Endometrial microvascular endothelial cells (primary cell): ENCODE results near the gene IVL. TPM values are rescaled to one million over a fixed set of nuclear protein-coding genes. Genes with fewer than 3 reads are reported as not detected.

Experiments used
- in situ Hi-C: cut with HindIII; loops from 2 replicates; pipeline ENCODE4 v1.10.0; 2017; ENCODE audit warnings: low sequenced_read_pairs, low pct_unique_long_range_greater_than_20kb; ENCODE audit errors: inconsistent ontology term
- total RNA-seq: library from RNA; depleted of rRNA; stranded (reverse); fragments of >200 nt; gene quantifications from one replicate; pipeline ENCODE4 v1.2.3, GENCODE V29; 2015; ENCODE audit errors: inconsistent ontology term

IVL gene
- total RNA-seq, 1 donor from 2014 or later: not detected

GRCh38 chr1:152884966-152885624, 23.3 kb upstream of the IVL start:
- in situ Hi-C loops: no loop called here

GRCh38 chr1:152886085-152886484, 22.3 kb upstream of the IVL start:
- in situ Hi-C loops: no loop called here

DNA sequence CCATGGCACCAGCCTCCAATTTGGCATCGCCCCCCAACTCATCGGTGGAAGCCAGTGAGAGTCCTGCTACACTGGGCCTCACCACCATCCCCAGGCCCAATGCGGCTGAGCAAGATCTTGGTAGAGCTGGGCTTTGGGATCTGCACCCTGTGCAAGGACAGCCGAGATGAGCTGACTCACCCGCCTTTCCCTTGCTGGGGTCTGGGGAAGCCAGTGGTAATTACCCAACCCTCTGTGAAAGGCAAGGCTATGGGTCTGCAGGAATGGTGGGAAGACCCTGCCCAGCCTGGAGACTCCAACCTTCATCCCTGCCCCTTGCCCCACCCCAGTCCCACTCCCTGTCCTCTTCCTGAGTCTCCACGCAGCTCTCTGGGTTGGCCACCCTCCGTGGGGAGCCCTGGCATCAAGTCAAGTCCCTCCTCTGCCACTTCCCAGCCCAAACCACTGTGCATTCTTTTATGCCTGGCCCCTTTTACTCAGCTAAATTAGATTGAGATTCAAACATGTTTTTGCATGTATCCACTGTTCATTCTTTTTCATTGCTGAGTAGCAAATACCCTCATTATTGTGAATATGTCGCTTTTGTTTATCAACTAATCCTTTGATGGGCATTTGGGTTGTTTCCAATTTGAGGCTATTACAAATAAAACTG, 21.5 kb upstream of the IVL start:
- in situ Hi-C loops: no loop called here

DNA sequence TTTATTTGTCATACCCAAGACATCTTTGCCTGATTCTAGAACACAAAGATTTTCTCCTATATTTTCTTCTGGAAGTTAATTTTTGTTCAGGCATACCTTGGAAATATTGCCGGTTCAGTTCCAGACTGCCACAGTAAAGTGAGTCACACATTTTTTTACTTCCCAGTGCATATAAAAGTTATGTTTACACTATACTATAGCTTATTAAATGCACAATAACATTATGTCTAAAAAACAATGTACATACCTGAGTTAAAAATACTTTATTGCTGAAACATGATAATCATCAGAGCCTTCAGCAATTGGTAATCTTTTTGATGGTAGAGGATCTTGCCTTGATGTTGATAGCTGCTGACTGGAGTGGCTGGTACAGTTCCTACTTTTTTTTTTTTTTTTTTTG, 20.2 kb upstream of the IVL start:
- in situ Hi-C loops: no loop called here

GRCh38 chr1:152899027-152899426, 9.3 kb upstream of the IVL start:
- in situ Hi-C loops: no loop called here

GRCh38 chr1:152899883-152900282, 8.5 kb upstream of the IVL start:
- in situ Hi-C loops: no loop called here

GRCh38 chr1:152901631-152902030, 6.7 kb upstream of the IVL start:
- in situ Hi-C loops: no loop called here

GRCh38 chr1:152902636-152903035, 5.7 kb upstream of the IVL start:
- in situ Hi-C loops: no loop called here

- in situ Hi-C loops: no loop called here
Measured at GRCh38 chr1:152904688-152905440, 3.5 kb upstream of the IVL start.

DNA sequence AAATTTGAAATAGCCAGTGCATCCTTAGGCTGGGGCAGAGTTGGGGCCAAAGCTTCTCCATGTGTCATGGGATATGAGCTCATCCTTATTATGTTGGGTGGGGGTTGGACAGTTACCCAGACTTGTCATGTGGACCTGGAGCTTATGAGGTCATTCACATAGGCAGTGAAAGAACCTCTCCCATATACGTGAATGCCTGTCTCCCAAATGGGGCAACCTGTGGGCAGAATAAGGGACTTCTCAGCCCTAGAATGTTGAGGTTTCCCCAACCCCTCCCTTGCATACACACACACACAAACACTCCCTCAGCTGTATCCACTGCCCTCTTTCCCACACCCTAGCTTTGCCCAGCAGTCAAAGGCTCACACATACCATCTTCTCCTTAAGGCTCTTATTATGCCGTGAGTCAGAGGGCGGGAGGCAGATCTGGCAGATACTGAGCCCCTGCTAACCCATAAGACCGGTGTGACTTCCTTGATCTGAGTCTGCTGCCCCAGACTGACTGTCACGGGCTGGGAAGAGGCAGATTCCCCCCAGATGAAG, 2.3 kb upstream of the IVL start:
- in situ Hi-C loops: no loop called here

GRCh38 chr1:152909206-152909605, 860 bp downstream of the IVL start:
- in situ Hi-C loops: no loop called here

GRCh38 chr1:152912471-152912870, 4.1 kb downstream of the IVL start:
- in situ Hi-C loops: no loop called here

- in situ Hi-C loops: no loop called here
Measured at GRCh38 chr1:152912900-152913299, 4.6 kb downstream of the IVL start.

GRCh38 chr1:152917794-152918193, 9.4 kb downstream of the IVL start:
- in situ Hi-C loops: no loop called here

GRCh38 chr1:152919071-152919470, 10.7 kb downstream of the IVL start:
- in situ Hi-C loops: no loop called here

- in situ Hi-C loops: no loop called here
Measured at GRCh38 chr1:152924191-152924590, 15.8 kb downstream of the IVL start.

GRCh38 chr1:152926091-152926490, 17.7 kb downstream of the IVL start:
- in situ Hi-C loops: no loop called here

DNA sequence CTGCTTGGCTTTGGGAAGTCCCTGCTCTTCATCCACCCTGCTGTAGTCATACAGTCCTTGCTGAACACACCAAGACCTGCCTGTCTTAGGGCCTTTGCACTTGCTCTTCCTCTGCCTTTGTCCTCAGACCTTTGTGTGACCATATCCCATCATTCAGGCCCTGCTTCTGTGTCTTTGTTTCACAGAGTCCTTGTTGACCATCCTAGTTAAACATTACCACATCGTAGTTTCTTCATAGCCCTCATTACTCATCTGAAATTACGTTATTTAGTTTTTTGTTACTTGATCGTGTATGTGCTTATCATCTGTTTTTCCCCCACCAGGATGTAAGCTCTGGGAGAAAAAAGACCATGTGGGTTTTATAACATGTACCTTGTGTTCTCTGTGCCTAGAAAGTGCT, 20.3 kb downstream of the IVL start:
- in situ Hi-C loops: no loop called here

DNA sequence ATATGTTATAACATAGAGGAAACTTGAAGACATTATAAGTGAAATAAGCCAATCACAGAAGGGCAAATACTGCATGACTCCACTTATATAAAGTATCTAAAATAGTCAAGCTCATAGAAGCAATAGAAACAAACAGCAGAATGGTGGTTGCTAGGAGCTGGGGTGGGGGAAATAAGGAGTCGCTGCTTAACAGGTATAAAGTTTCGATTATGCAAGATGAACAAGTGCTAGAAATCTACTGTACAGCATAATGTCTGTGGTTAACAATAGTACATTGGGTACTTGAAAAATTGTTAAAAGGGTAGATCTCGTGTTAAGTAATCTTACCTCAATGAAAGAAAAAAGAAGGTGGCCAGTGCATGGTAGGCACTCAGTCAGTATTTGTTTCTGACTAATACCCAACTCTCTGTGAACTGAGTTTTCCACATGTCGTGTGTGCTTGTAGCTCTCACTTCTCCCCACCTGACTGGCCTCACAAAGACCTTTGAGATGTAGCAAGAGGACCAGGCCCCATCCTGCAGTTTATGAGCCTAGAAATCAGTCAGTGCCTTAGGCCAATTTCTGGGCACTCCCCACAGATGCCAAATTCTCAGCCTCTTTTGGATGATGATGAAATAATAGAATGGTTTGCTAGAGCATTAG, 23.9 kb downstream of the IVL start:
- in situ Hi-C loops: no loop called here
